ENCODE results near the gene SUPT3H. TPM values are rescaled to one million over a fixed set of nuclear protein-coding genes. Genes with fewer than 3 reads are reported as not detected.
A peak's percentile ranks its signal among the peaks of the same experiment; 100 is the strongest.

The SUPT3H gene
- total and polyA plus RNA-seq, 2 of the 13 experiments (the other 11 are each of a cell fraction or from before 2014, with no cell fraction given) = 11.9 to 36.1 TPM

- H3K79me2 ChIP-seq (ENCODE audit: insufficient read depth, low read length) = no peaks in the 10 kb centered on the region
- WGBS (ENCODE audit: low lambda C conversion rate) = 17% methylated on average over 1 of the region's 1 CpG
- H3K4me3 ChIP-seq (replicated peaks in 1 of 3; ENCODE audit: insufficient read depth in 1 of 3, low read depth in 2 of 3, low read length in 3 of 3) = no peak overlapping the region; a peak in 1 of 6 replicates
- H3K27ac ChIP-seq (ENCODE audit: extremely low read length, insufficient read depth, low read length) = peak overlapping the region; percentile 12
- H3K4me1 ChIP-seq (ENCODE audit: insufficient read depth, low read length) = peaks cover 23% of the 10 kb centered on the region
- H3K27me3 ChIP-seq (ENCODE audit: control insufficient read depth in 1 of 2, insufficient read depth in 2 of 2, low read length in 2 of 2) = no peaks in the 10 kb centered on the region
- H3K36me3 ChIP-seq (replicated peaks in 1 of 2; ENCODE audit: control insufficient read depth in 1 of 2, insufficient read depth in 2 of 2, low read length in 2 of 2) = no peaks in the 10 kb centered on the region
- in situ Hi-C loops (cut with HindIII; ENCODE audit: extremely low pct_ligation_motif_present, low pct_unique_long_range_greater_than_20kb) = no loop called here
- BruUV-seq (replicated peaks) = no TSS peak
- POLR2A ChIA-PET = no interaction called here
- H2AFZ ChIP-seq (ENCODE audit: low read length) = no peak overlapping the region
- no peak overlapping the region for H3K9ac ChIP-seq (ENCODE audit: insufficient read depth, low read depth, low read length)
- H3K9me3 ChIP-seq (ENCODE audit: low read length) = peaks cover 17% of the 10 kb centered on the region
- DNase-seq (ENCODE audit: low spot score) (peak; percentile 93), ATAC-seq (peak; percentile 99), FAIRE-seq (peak; percentile 4)
- intact Hi-C loops (cut with micrococcal nuclease; ENCODE audit: unreplicated experiment) = no loop called here
- peak overlapping the region; percentile 19 for H3K4me2 ChIP-seq (ENCODE audit: low read depth, low read length)
- H4K20me1 ChIP-seq (ENCODE audit: insufficient read depth, low read length) = no peaks in the 10 kb centered on the region
- CTCF ChIA-PET (ENCODE audit: low intra/inter-chr PET ratio, low total read pairs) = no interaction called here
- TF ChIP-seq RCOR2 (CRISPR knock-in tag; IDR thresholded peaks at IDR 0.05) = peak; percentile 79; the same call in 1 of the 2 replicates
- TF ChIP-seq ZMYM4 (CRISPR knock-in tag; IDR thresholded peaks at IDR 0.05) = peak; percentile 77; the same call in 1 of the 2 replicates
- TF ChIP-seq GFI1 (CRISPR knock-in tag; IDR thresholded peaks at IDR 0.05; ENCODE audit: borderline replicate concordance) = peak; percentile 94
- TF ChIP-seq ZNF747 (CRISPR knock-in tag; IDR thresholded peaks at IDR 0.05; ENCODE audit: borderline replicate concordance) = no peak
- no peak for TF ChIP-seq NFIB (CRISPR knock-in tag; IDR thresholded peaks at IDR 0.05; ENCODE audit: borderline replicate concordance)
- TF ChIP-seq ZNF652 (CRISPR knock-in tag; IDR thresholded peaks at IDR 0.05; ENCODE audit: borderline replicate concordance, low read depth) = peak; percentile 38; the same call in 1 of the 2 replicates
- peak; percentile 98 for TF ChIP-seq HOMEZ (CRISPR knock-in tag; IDR thresholded peaks at IDR 0.05; ENCODE audit: low read depth)
- peak; percentile 76 for TF ChIP-seq RARA (CRISPR knock-in tag; IDR thresholded peaks at IDR 0.05)
- no peak for TF ChIP-seq CREB1 (IDR thresholded peaks at IDR 0.05)
- TF ChIP-seq CREB1 (CRISPR knock-in tag; IDR thresholded peaks at IDR 0.05) = peak; percentile 51
- no peak; the same call in 1 of the 2 replicates for TF ChIP-seq SOX13 (IDR thresholded peaks at IDR 0.05)
- peak in 1 of 2 experiments; percentile 89; a peak in 2 of 4 replicates for TF ChIP-seq SOX13 (CRISPR knock-in tag; conservative IDR thresholded peaks at IDR 0.05 in 1 of 2, IDR thresholded peaks at IDR 0.05 in 1 of 2)
- TF ChIP-seq GABPA (IDR thresholded peaks at IDR 0.05; ENCODE audit: low read depth, low read length) = no peak
- peak; percentile 38; the same call in 1 of the 2 replicates for TF ChIP-seq GABPA (CRISPR knock-in tag; IDR thresholded peaks at IDR 0.05; ENCODE audit: low read depth)
- TF ChIP-seq ZNF598 (CRISPR knock-in tag; IDR thresholded peaks at IDR 0.05; ENCODE audit: borderline replicate concordance) = no peak
- TF ChIP-seq ZBTB42 (CRISPR knock-in tag; IDR thresholded peaks at IDR 0.05) = no peak
- peak; percentile 78 for TF ChIP-seq FOXP4 (CRISPR knock-in tag; IDR thresholded peaks at IDR 0.05)
- TF ChIP-seq ZNF83 (CRISPR knock-in tag; IDR thresholded peaks at IDR 0.05; ENCODE audit: borderline replicate concordance) = no peak
- 0 out of 2 replicates have a peak, but pooled peaks have one; percentile 22 for TF ChIP-seq MXD4 (CRISPR knock-in tag; IDR thresholded peaks at IDR 0.05)
- peak; percentile 99 for TF ChIP-seq FOXP1 (IDR thresholded peaks at IDR 0.05)
- peak; percentile 99 for TF ChIP-seq FOXP1 (CRISPR knock-in tag; IDR thresholded peaks at IDR 0.05)
- peak; percentile 58; the same call in 1 of the 2 replicates for TF ChIP-seq ZNF205 (CRISPR knock-in tag; IDR thresholded peaks at IDR 0.05)
- TF ChIP-seq ZBTB25 (CRISPR knock-in tag; IDR thresholded peaks at IDR 0.05) = peak; percentile 38; the same call in 1 of the 2 replicates
- TF ChIP-seq MAX (IDR thresholded peaks at IDR 0.05) = peak; percentile 65; the same call in 1 of the 2 replicates
These were observed 437.4 kb downstream of the SUPT3H start for GRCh38 chr6:44940367-44940766.

All from HepG2 (cell line).